Measurements from ENCODE around the gene SOX12. TPM values are rescaled to one million over a fixed set of nuclear protein-coding genes. Genes with fewer than 3 reads are reported as not detected.

SOX12 gene
- polyA plus RNA-seq, result 1.4 to 3.5 TPM (median 1.9 TPM) in 3 replicates
- 0.54 TPM for polyA plus RNA-seq (2011; ENCODE audit: low read depth)
- 1.7 and 3.5 TPM in 2 replicates for polyA plus RNA-seq (2011; cell fraction: cytosol; rRNA removed)
- polyA plus RNA-seq (2011; cell fraction: nucleus; rRNA removed), result 5.4 and 7.0 TPM in 2 replicates
- 3.0 and 8.8 TPM in 2 replicates for polyA plus RNA-seq (2012; ENCODE audit: low replicate concordance)
- 1.2 to 4.6 TPM (median 1.3 TPM) in 3 replicates for polyA minus RNA-seq
- polyA minus RNA-seq (2011; cell fraction: cytosol; rRNA and poly(A)+ RNA removed), result 4.6 TPM
- polyA minus RNA-seq (2011; cell fraction: nucleus; rRNA and poly(A)+ RNA removed), result 1.7 and 2.2 TPM in 2 replicates

GRCh38 chr20:325045-325888 lies at the start of gene SOX12:
Gene SOX12, plus strand, starts transcription at chr20:325552. Its CDS starts 373 bp downstream, at chr20:325925.
- Histone ChIP-seq H4K20me1 (ENCODE audit: control insufficient read depth, extremely low read depth, insufficient read depth, low read length) (no peaks in the 10 kb centered on the region), H3K9ac (ENCODE audit: control insufficient read depth, extremely low read depth, insufficient read depth, low read length) (peak within 1 kb of the TSS; percentile 97), H2AFZ (ENCODE audit: control insufficient read depth, low read length) (peak within 1 kb of the TSS; percentile 78), H3K4me2 (ENCODE audit: control insufficient read depth, extremely low read depth, insufficient read depth, low read depth, low read length) (peak within 1 kb of the TSS; percentile 98), H3K9me1 (ENCODE audit: control insufficient read depth, extremely low read depth, insufficient read depth, low read length) (no peaks in the 10 kb centered on the region), H3K36me3 (ENCODE audit: control insufficient read depth in 2 of 2, extremely low read depth in 1 of 2, insufficient read depth in 2 of 2, low read length in 2 of 2) (peaks cover 2 to 3% of the 10 kb centered on the region in 2 experiments), H3K79me2 (ENCODE audit: control insufficient read depth, insufficient read depth, low read length) (no peaks in the 10 kb centered on the region), H3K4me3 (ENCODE audit: control insufficient read depth in 2 of 3, extremely low read depth in 1 of 3, insufficient read depth in 2 of 3, low read depth in 1 of 3, low read length in 3 of 3) (peak within 1 kb of the TSS; percentile 53 to 94 (median 84)), H3K4me1 (ENCODE audit: control insufficient read depth, extremely low read depth, insufficient read depth, low read length) (peaks cover 24% of the 10 kb centered on the region), H3K27ac (ENCODE audit: control insufficient read depth, insufficient read depth, low read length) (peak within 1 kb of the TSS; percentile 91), H3K9me3 (ENCODE audit: control insufficient read depth, low read depth, low read length) (no peaks in the 10 kb centered on the region), H3K27me3 (ENCODE audit: control insufficient read depth, extremely low read depth, insufficient read depth, low read length) (no peaks in the 10 kb centered on the region)
- no peak for DNase-seq (ENCODE audit: low read depth, low spot score)
- no peak for TF ChIP-seq EZH2 (IDR thresholded peaks at IDR 0.05; ENCODE audit: low read length)
- TF ChIP-seq, protein P1, sequence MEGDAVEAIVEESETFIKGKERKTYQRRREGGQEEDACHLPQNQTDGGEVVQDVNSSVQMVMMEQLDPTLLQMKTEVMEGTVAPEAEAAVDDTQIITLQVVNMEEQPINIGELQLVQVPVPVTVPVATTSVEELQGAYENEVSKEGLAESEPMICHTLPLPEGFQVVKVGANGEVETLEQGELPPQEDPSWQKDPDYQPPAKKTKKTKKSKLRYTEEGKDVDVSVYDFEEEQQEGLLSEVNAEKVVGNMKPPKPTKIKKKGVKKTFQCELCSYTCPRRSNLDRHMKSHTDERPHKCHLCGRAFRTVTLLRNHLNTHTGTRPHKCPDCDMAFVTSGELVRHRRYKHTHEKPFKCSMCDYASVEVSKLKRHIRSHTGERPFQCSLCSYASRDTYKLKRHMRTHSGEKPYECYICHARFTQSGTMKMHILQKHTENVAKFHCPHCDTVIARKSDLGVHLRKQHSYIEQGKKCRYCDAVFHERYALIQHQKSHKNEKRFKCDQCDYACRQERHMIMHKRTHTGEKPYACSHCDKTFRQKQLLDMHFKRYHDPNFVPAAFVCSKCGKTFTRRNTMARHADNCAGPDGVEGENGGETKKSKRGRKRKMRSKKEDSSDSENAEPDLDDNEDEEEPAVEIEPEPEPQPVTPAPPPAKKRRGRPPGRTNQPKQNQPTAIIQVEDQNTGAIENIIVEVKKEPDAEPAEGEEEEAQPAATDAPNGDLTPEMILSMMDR (optimal IDR thresholded peaks at IDR 0.05 in 1 of 3, IDR thresholded peaks at IDR 0.05 in 1 of 3, conservative IDR thresholded peaks at IDR 0.05 in 1 of 3; ENCODE audit: extremely low read depth in 1 of 3, insufficient read depth in 2 of 3, low read length in 3 of 3), result no peak
- dilution Hi-C loops (cut with MboI; ENCODE audit: extremely low pct_ligation_motif_present, low sequenced_read_pairs), result loop anchor here (10.0 kb wide), 1 partner anchor 80 kb away; no protein-coding TSS in a partner anchor
- no peak for FAIRE-seq

- Histone ChIP-seq H3K9me3 (ENCODE audit: control insufficient read depth, low read depth, low read length) (no peaks in the 10 kb centered on the region), H4K20me1 (ENCODE audit: control insufficient read depth, extremely low read depth, insufficient read depth, low read length) (no peaks in the 10 kb centered on the region), H3K36me3 (ENCODE audit: control insufficient read depth in 2 of 2, extremely low read depth in 1 of 2, insufficient read depth in 2 of 2, low read length in 2 of 2) (no peaks in the 10 kb centered on the region), H3K27me3 (ENCODE audit: control insufficient read depth, extremely low read depth, insufficient read depth, low read length) (no peaks in the 10 kb centered on the region), H3K27ac (ENCODE audit: control insufficient read depth, insufficient read depth, low read length) (no peak overlapping the region), H3K4me1 (ENCODE audit: control insufficient read depth, extremely low read depth, insufficient read depth, low read length) (no peaks in the 10 kb centered on the region), H3K4me3 (ENCODE audit: control insufficient read depth in 2 of 3, extremely low read depth in 1 of 3, insufficient read depth in 2 of 3, low read depth in 1 of 3, low read length in 3 of 3) (no peak overlapping the region), H2AFZ (ENCODE audit: control insufficient read depth, low read length) (no peak overlapping the region), H3K9me1 (ENCODE audit: control insufficient read depth, extremely low read depth, insufficient read depth, low read length) (no peaks in the 10 kb centered on the region), H3K9ac (ENCODE audit: control insufficient read depth, extremely low read depth, insufficient read depth, low read length) (no peak overlapping the region), H3K79me2 (ENCODE audit: control insufficient read depth, insufficient read depth, low read length) (no peaks in the 10 kb centered on the region), H3K4me2 (ENCODE audit: control insufficient read depth, extremely low read depth, insufficient read depth, low read depth, low read length) (no peak overlapping the region)
- TF ChIP-seq EZH2 (IDR thresholded peaks at IDR 0.05; ENCODE audit: low read length), result no peak
- TF ChIP-seq, protein P1 (optimal IDR thresholded peaks at IDR 0.05 in 1 of 3, IDR thresholded peaks at IDR 0.05 in 1 of 3, conservative IDR thresholded peaks at IDR 0.05 in 1 of 3; ENCODE audit: extremely low read depth in 1 of 3, insufficient read depth in 2 of 3, low read length in 3 of 3), result no peak
- FAIRE-seq (no peak), DNase-seq (ENCODE audit: low read depth, low spot score) (no peak)
- dilution Hi-C loops (cut with MboI; ENCODE audit: extremely low pct_ligation_motif_present, low sequenced_read_pairs), result no loop called here
These were observed 49.6 kb upstream of the SOX12 start for GRCh38 chr20:275791-276190.
